NCI-H345 treated with DMSO at 0.1 percent for 48 hours (cell line): ENCODE results near the gene GNAT2.

Experiments
- DNase-seq: peaks from one replicate; lab custom pipeline; 2025; ENCODE audit not compliant: unreplicated experiment; lab: John Stamatoyannopoulos, UW

GNAT2 gene

DNA sequence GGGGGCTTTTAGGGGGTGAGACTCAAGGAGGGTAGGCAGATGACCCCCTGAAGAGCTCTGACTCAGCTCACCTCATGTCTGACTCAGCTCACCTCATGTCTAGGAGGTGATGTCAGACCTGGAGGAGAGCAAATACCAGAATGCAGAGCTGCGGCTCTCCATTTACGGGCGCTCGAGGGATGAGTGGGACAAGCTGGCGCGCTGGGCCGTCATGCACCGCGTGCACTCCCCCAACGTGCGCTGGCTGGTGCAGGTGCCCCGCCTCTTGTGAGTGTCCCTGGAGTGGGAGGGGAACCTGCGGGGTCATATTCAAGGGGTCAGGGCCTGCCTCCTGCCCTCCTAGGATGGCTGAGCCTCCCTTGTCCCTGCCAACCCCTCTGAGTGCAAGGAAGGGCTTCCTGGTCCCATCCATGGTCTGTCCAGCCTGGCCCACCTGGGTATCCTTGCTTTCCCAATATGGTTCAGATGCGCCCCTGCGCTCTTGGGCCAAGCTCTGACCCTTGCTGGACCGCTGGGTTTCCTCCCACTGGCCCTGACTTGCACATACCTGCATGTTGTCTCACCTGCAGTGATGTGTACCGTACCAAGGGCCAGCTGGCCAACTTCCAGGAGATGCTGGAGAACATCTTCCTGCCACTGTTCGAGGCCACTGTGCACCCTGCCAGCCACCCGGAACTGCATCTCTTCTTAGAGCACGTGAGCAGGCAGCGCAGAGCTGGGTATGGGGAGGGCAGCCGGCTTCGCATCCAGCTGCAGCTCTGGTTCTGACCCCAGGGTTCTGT lies 9.3 kb upstream of the GNAT2 start:
- DNase-seq, result no peak

GRCh38 chr1:109627692-109628399 lies 8.4 kb upstream of the GNAT2 start:
- DNase-seq, result no peak

GRCh38 chr1:109626682-109627408 lies 7.4 kb upstream of the GNAT2 start:
- no peak for DNase-seq

DNA sequence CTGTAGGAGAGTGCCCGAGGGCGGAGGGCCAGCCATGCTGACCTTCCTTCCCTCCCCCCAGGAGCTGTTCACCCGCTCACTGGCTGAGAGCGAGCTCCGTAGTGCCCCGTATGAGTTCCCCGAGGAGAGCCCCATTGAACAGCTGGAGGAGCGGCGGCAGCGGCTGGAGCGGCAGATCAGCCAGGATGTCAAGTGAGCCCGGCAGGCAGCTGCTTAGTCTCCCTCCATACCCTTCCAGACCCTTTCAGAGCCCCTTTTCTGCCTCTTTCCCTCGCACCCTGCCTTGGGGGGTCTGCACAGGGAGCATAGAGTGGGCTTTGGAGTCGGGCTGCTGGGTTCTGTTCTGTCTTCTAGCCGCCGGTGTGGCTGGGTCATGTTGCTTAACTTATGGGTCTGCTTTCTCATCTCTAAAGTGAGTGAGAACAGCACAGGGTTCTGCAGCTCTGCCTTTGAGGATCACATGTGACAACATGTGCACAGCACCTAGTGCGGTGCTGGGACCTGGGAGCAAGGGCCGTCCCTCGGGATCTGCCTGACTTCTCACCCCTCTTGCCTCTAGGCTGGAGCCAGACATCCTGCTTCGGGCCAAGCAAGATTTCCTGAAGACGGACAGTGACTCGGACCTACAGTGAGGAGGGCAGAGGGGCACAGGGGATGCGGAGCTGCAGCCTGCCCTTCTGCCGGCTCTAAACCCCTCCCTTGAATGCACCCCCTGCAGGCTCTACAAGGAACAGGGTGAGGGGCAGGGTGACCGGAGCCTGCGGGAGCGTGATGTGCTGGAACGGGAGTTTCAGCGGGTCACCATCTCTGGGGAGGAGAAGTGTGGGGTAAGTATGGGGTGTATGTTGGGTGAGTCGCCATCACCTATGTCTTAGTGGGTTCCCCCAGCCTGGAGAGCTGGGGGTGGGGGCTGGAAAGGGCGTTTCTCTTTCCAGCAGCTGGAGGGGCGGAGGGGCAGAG lies 6.5 kb upstream of the GNAT2 start:
- no peak for DNase-seq

GRCh38 chr1:109625176-109625575 lies 5.8 kb upstream of the GNAT2 start:
- DNase-seq, result no peak

- DNase-seq, result no peak
Measured at GRCh38 chr1:109624201-109625010, 5.0 kb upstream of the GNAT2 start.

DNA sequence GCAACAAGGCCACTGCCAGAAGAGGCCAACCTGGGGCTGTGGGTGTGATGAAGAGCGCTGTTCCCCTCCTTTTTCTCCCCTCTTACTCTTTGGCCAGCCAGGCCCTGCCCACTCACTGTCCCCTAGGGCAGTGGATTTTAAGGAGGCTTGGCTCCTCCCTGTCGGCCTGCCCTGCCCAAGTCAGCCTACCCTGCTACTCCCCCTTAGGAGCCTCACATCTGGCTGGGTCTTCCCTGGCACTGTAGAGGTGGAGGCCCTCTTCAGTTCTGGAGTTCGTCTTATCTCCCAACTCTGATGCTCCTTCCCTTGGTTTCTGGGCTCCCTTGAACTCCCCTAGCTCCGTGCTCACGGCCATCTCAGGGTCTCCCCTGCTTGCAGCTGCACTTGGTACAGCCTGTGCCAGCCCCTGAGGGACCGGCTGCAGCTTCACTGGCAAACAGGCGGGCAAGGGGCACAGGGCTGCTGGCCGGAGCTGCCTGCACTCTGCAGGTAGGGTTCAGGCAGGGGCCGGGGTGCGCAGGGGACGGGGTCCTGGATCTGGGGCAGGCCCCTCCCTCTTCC lies 4.3 kb upstream of the GNAT2 start:
- no peak for DNase-seq

- no peak for DNase-seq
Measured at GRCh38 chr1:109622895-109623294, 3.5 kb upstream of the GNAT2 start.

- DNase-seq, result no peak
Measured at GRCh38 chr1:109622137-109622892, 2.9 kb upstream of the GNAT2 start.

DNA sequence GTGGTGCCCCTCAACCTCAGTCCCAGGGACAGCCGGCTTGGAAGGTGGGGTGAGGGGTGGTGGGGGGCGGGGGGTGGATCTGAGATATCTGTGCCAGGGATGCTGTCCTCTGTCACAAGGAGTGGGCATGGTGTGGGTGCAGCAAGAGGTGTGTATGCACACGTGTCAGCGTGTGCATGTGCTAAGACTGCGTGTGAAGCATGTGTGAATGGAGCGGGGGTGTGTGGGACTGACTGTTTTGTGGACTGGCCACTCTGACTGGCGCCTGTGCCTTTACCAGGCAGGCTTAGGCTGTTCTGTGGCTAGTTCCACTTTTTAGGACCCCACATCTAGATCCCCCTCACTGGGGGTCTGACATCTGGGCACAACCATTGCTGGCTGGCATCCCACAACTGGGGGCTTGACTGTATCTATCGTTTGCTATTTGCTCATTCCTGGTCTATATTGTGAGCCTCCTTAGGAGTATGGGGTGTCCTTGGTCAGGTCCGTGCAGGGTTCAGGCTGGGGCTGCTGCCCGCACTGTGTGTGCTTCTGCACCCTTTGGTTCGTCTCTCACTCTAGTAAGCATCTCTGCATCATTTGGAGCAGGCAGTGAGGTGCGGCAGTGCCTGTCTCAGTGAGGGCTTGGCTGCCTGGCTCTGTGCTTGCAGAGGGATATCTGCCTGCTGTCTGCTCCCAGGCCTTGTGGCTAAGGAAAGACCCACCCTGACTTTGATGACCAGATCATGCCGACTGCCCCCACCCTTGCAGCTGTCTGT lies 2.1 kb upstream of the GNAT2 start:
- no peak for DNase-seq

- peak; percentile 72 for DNase-seq
Measured at GRCh38 chr1:109620841-109621286, 1.4 kb upstream of the GNAT2 start.

GRCh38 chr1:109620401-109620791 lies 980 bp upstream of the GNAT2 start:
- DNase-seq, result no peak

DNA sequence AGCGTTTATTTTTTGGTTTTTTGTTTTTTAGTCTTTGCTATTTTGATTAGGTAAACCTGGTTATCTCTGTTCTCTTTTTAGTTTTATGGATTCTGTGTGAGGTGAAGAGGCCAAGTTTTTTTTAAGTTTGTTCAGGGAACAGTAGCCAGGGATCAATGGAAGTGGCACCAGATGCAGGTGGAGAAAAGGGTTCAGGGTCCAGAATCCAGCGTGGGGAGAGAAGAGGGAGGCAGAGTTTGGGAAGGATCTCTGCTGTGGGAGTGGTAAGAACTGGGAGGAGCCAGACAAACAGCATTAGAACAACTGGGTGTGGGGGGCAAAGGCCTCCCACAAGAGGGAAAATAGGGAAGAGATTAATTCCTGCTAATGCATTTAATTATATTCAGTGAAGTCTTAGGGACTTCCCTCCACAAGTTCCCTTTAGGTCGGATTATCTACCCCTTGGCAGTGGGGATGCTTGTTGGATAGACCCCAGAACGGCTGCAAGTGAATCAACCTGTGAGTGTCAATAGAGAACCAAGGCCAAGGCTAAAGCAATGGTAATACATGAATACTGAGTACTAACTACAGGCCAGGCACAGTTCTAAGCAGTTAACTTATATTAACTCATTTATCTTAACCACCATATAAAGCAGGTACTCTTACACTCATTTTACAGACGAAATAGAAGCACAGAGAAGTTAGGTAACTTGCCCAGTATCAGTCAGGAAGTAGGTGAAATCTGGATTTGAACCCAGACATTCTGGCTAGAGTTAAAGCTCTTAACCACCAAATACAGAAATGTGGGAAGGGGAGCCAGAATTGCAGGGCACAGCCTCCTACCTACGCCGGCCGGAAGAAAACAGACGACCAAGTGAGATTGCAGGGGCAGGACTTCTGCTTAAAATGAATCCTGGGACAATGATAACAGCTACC lies 498 bp downstream of the GNAT2 start:
- DNase-seq, result no peak

GRCh38 chr1:109617291-109617801 lies 2.1 kb downstream of the GNAT2 start:
- no peak for DNase-seq

DNA sequence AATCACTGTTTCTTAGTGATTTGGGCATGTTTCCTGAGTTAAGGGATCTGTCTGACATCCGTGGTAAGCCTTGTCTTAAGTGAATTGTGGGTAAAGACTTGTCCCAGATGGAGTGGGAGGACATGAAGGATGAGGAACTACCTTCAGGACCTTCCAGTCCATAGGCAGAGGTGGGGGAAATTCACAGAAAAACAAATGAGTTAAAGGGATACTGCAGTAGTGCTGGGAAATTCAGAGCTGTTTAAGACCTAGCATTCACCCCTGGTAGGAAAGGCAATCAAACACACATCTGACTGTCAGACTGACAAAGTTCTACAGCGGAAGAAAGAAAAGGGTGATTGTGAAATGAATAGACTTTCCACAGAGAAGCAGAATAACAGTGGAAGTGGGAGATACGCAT lies 3.0 kb downstream of the GNAT2 start:
- DNase-seq, result no peak

- no peak for DNase-seq
Measured at GRCh38 chr1:109615879-109616278, 3.5 kb downstream of the GNAT2 start.
